Upper lobe of right lung (tissue), 1 donor: ENCODE data around the gene CDX1. TPM values are rescaled to one million over a fixed set of nuclear protein-coding genes. Genes with fewer than 3 reads are reported as not detected.

Source experiments
- ATAC-seq: fragments of 200-7000 bp; cut with Tn5 transposase; one replicate; pipeline ENCODE4 v1.9.1; 2020; ENCODE audit warnings: mild to moderate bottlenecking, moderate library complexity
- DNase-seq: peaks from one replicate; pipeline ENCODE4 v3.0.0-alpha.2; 2020
- H3K27ac ChIP-seq: fragments of 200-600 bp; one replicate; pipeline ENCODE4 v1.8.0; 2022
- H3K27me3 ChIP-seq: fragments of 200-600 bp; one replicate; pipeline ENCODE4 v1.8.0; 2022; ENCODE audit warnings: mild to moderate bottlenecking
- H3K36me3 ChIP-seq: fragments of 200-600 bp; one replicate; pipeline ENCODE4 v1.8.0; 2022
- H3K4me1 ChIP-seq: fragments of 200-600 bp; one replicate; pipeline ENCODE4 v1.8.0; 2022
- H3K4me3 ChIP-seq: fragments of 200-600 bp; one replicate; pipeline ENCODE4 v1.8.0; 2022; ENCODE audit warnings: mild to moderate bottlenecking
- H3K9me3 ChIP-seq: fragments of 200-600 bp; one replicate; pipeline ENCODE4 v1.8.0; 2022
- intact Hi-C: fragments of 100-400 bp; cut with DNase I; formaldehyde crosslinking; loops from one replicate; pipeline ENCODE4 v1.11.0; 2022
- total RNA-seq: library from RNA; stranded (reverse); fragmentation: NEBNext Ultra II Directional; extraction: Animal tissue kit (Norgen Biotek cat#: 25700); gene quantifications from one replicate; pipeline ENCODE4 v1.2.1, GENCODE V29; 2021
- TF ChIP-seq, protein P1 (sequence below): fragments of 200-600 bp; IDR thresholded peaks from one replicate; pipeline ENCODE4 v1.8.0; 2022; ENCODE audit warnings: antibody characterized with exemption
- donor health status: DM: no; HTN: yes; CAD: no; lungs with severe emphysema.

Gene CDX1
- total RNA-seq, 1 donor from 2014 or later = not detected

DNA sequence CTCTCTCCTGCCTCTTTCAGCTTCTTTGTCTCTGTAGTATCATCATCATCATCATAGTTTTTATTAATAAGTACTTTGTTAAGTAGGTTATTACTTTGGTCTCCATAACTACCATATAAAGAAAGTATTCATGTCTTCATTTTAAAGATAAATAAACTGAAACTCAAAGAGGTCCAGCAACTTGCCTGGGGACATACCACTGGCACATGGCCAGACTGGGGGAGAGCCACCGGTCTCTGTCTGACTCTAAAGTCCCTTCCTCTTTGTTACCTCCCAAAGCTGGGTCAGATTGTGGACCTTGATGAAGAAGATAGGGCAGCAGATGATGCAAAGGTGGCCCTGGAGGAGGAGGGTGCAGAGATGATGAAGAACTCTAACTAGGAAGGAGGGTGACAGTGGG, 8.5 kb downstream of the CDX1 start:
- H3K4me3 ChIP-seq = no peak overlapping the region
- H3K27me3 ChIP-seq = no peaks in the 10 kb centered on the region
- no peaks in the 10 kb centered on the region for H3K36me3 ChIP-seq
- peaks cover 6% of the 10 kb centered on the region for H3K4me1 ChIP-seq
- TF ChIP-seq, protein P1, sequence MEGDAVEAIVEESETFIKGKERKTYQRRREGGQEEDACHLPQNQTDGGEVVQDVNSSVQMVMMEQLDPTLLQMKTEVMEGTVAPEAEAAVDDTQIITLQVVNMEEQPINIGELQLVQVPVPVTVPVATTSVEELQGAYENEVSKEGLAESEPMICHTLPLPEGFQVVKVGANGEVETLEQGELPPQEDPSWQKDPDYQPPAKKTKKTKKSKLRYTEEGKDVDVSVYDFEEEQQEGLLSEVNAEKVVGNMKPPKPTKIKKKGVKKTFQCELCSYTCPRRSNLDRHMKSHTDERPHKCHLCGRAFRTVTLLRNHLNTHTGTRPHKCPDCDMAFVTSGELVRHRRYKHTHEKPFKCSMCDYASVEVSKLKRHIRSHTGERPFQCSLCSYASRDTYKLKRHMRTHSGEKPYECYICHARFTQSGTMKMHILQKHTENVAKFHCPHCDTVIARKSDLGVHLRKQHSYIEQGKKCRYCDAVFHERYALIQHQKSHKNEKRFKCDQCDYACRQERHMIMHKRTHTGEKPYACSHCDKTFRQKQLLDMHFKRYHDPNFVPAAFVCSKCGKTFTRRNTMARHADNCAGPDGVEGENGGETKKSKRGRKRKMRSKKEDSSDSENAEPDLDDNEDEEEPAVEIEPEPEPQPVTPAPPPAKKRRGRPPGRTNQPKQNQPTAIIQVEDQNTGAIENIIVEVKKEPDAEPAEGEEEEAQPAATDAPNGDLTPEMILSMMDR = no peak
- H3K9me3 ChIP-seq = no peaks in the 10 kb centered on the region
- intact Hi-C loops = no loop called here
- DNase-seq (no peak), ATAC-seq (no peak)
- no peak overlapping the region for H3K27ac ChIP-seq

DNA sequence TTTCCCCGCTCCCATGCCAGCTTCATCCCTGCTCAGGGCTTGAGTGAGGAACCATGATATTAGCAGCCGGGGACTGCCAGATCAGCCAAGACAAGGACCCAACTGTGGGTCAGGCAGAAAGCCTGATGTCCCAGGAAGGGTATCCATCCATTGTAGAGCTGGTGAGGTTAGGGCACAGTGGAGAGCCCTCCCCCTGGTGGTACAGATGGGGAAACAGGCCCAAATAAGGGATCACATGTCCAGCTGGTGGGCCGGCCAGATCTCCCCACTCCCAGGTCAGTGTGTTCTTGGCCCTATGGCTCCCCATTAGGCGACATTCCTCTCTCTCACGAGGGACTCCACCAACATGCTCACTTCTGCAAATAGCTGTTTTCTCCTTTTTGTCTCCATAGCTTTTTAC, 9.0 kb downstream of the CDX1 start:
- H3K27ac ChIP-seq = no peak overlapping the region
- H3K9me3 ChIP-seq = no peaks in the 10 kb centered on the region
- no peaks in the 10 kb centered on the region for H3K36me3 ChIP-seq
- no peak overlapping the region for H3K4me3 ChIP-seq
- TF ChIP-seq, protein P1 = peak; percentile 32
- intact Hi-C loops = no loop called here
- DNase-seq (no peak), ATAC-seq (peak; percentile 8)
- H3K27me3 ChIP-seq = no peaks in the 10 kb centered on the region
- peaks cover 7% of the 10 kb centered on the region for H3K4me1 ChIP-seq

DNA sequence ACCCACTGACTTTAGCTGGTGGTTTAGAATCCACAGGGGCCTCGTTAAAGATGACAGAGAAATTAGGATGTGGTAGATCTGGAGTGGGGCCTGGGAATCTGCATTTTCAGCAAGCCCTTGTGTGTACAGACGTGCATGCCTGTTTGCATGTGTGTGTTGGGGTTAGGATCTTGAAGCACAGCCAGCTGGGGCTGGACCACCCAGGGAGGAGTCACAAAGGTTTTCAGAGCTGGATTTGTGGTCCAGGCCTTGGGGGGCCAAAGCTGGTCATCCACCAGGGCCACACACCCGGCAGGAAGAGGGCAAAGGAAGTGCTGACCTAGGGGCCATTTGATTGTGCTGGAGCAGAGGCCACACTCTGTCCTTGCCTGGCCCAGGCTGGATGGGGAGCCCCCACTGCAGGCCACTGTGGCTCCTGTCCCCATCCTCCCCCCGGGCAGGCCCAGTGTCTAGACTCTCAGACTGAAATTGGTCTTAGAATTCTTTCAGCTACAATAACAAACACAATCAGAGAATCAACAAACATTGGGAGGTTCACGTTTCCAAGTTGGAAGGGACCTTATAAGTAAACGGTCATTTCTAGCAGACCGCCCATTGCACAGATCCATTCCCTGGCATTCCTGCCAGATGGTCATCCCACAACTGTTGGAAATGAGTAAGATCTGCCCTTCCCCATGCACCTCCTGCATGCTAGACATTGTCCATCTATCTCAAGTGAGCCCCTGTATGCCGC, 10.3 kb downstream of the CDX1 start:
- Histone ChIP-seq H3K4me1 (peaks cover 18% of the 10 kb centered on the region), H3K9me3 (no peaks in the 10 kb centered on the region), H3K27me3 (no peaks in the 10 kb centered on the region), H3K4me3 (no peak overlapping the region), H3K27ac (no peak overlapping the region), H3K36me3 (no peaks in the 10 kb centered on the region)
- TF ChIP-seq, protein P1 = no peak
- no peak for ATAC-seq
- no peak for DNase-seq
- intact Hi-C loops = no loop called here

DNA sequence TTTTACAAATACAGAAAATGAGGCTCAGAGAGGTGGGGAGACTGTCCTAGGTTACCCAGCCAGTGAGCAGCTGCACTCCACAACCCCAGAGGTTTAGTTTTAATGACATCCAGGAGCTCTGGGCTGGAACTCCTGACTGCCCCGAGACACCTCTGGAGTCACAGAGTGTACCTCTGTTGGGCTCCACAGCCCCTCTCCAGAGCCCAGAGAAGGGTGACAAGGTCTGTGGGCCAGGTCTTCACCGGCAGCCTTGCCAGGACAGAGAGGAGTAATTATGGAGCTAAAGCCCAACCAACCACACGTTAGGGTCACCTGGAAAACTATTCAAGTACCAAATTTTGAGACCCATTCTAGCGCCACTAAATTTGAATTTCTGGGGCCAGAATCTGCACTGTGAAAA, 11.1 kb downstream of the CDX1 start:
- intact Hi-C loops = no loop called here
- TF ChIP-seq, protein P1 = no peak
- Histone ChIP-seq H3K36me3 (no peaks in the 10 kb centered on the region), H3K4me3 (no peak overlapping the region), H3K9me3 (no peaks in the 10 kb centered on the region), H3K27ac (no peak overlapping the region), H3K4me1 (peaks cover 18% of the 10 kb centered on the region), H3K27me3 (no peaks in the 10 kb centered on the region)
- no peak for ATAC-seq
- DNase-seq = no peak

DNA sequence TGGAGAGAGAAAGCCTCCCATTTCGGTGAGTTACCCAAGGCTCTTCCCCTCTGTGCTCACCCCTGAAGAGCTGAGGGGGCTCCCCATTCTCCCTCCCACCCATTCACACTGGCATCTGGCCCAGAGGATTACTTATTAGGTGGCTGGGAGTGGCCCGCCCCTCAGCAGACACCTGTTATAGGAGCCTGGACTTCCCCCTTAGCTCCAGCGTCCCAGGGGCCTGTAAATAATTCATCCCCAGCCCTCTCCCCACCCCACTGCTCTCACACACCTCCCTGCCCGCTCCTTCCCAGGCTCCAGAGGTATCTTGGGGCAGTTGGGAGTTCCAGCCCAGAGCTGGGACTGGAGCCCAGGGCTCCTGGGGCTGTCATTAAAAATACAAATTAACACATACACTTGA, 11.7 kb downstream of the CDX1 start:
- DNase-seq (no peak), ATAC-seq (no peak)
- TF ChIP-seq, protein P1 = no peak
- H3K27ac ChIP-seq = no peak overlapping the region
- no peak overlapping the region for H3K4me3 ChIP-seq
- H3K36me3 ChIP-seq = no peaks in the 10 kb centered on the region
- H3K4me1 ChIP-seq = peaks cover 18% of the 10 kb centered on the region
- intact Hi-C loops = no loop called here
- H3K27me3 ChIP-seq = no peaks in the 10 kb centered on the region
- H3K9me3 ChIP-seq = no peaks in the 10 kb centered on the region
